Adrenal gland (tissue), 19 donors: ENCODE results near the gene KIF24. TPM values are rescaled to one million over a fixed set of nuclear protein-coding genes. Genes with fewer than 3 reads are reported as not detected.
A peak's percentile ranks its signal among the peaks of the same experiment; 100 is the strongest.

Experiments used
- DNase-seq, 7 donors: peaks; one replicate each; pipeline ENCODE4 v3.0.0-alpha.2; 2019 to 2020
- H3K27ac ChIP-seq, 5 donors: fragments of 200-600 bp; sonication (generic) in 4 of 5; 1 replicate in 3 of 5; 2 replicates in 2 of 5; pipeline versions ENCODE4 v1.5.1 to v1.8.0; 2016 to 2020; ENCODE audit warnings: mild to moderate bottlenecking in 1 of 5
- H3K27me3 ChIP-seq: fragments of 200-600 bp; 2 replicates; pipeline ENCODE4 v1.8.0; 2021
- H3K36me3 ChIP-seq, 2 donors: fragments of 200-600 bp; replicated peaks in 1 of 2; 1 replicate in 1 of 2; 2 replicates in 1 of 2; pipeline versions ENCODE4 v1.5.1 to v1.8.0; 2018 to 2022
- H3K4me1 ChIP-seq, 2 donors: fragments of 200-600 bp; replicated peaks in 1 of 2; 1 replicate in 1 of 2; 2 replicates in 1 of 2; pipeline versions ENCODE4 v1.5.1 to v1.8.0; 2018 to 2021
- H3K4me3 ChIP-seq, 4 donors: fragments of 200-600 bp; sonication (generic) in 3 of 4; one replicate each; pipeline ENCODE4 v1.5.1; 2016 to 2018
- H3K9me3 ChIP-seq, 3 donors: fragments of 200-600 bp; sonication (generic) in 1 of 3; replicated peaks in 1 of 3; 1 replicate in 2 of 3; 2 replicates in 1 of 3; pipeline versions ENCODE4 v1.5.1 to v1.8.0; 2016 to 2021
- POLR2A ChIP-seq, 2 donors: fragments of 450-650 bp; IDR thresholded peaks; one replicate each; pipeline ENCODE4 v1.6.1; 2017; ENCODE audit warnings: antibody characterized with exemption in 2 of 2, mild to moderate bottlenecking in 2 of 2, moderate library complexity in 1 of 2
- WGBS, 4 donors: extraction: QIAGEN DNeasy Blood & Tissue Kit in 2 of 4; methylation state at CpG; one replicate each; pipeline versions ENCODE4 v1.1.5 to v1.1.7; 2013 to 2017; 5-methylcytosine and 5-hydroxymethylcytosine counted together
- intact Hi-C, 2 donors: fragments of 100-400 bp; cut with DNase I; formaldehyde crosslinking; loops; one replicate each; pipeline versions ENCODE4 v1.14.1 to v1.15.0; 2022 to 2023
- long read RNA-seq, 10 donors: library from polyadenylated mRNA in 3 of 10; unstranded in 2 of 10; stranded (forward) in 1 of 10; transcript quantifications; one replicate each; pipeline ENCODE4 v2.0.0 and lab custom pipeline, GENCODE V29; 2021 to 2026
- polyA plus RNA-seq, 3 donors: library from polyadenylated mRNA; stranded (reverse); fragments of 200-250 nt in 2 of 3; fragments of 350-450 nt in 1 of 3; fragmentation: Illumina TruSeq in 1 of 3; extraction: RNeasy Lipid Tissue Mini Kit (QIAGEN cat#74804) in 1 of 3; gene quantifications; one replicate each; pipeline ENCODE4 v1.2.3, GENCODE V29; 2013 to 2014
- total RNA-seq, 9 donors: library from RNA; depleted of rRNA in 4 of 9; stranded (reverse); fragments of >200 nt in 4 of 9; fragments of 120-200 nt in 1 of 9; fragmentation: NEBNext Ultra II Directional in 1 of 9; extraction: Animal tissue kit (Norgen Biotek cat#: 25700) in 1 of 9; gene quantifications; one replicate each; pipeline versions ENCODE4 v1.1.0 to v1.2.4, GENCODE V29; 2013 to 2023
- TF ChIP-seq, protein P1 (sequence below), 6 experiments: fragments of 450-650 bp in 4 of 6; fragments of 200-600 bp in 2 of 6; sonication (generic) in 1 of 6; IDR thresholded peaks; 1 replicate in 5 of 6; 2 replicates in 1 of 6; pipeline versions ENCODE4 v1.5.1 to v1.8.0; 2016 to 2021; ENCODE audit warnings: antibody characterized with exemption in 6 of 6, mild to moderate bottlenecking in 2 of 6, moderate library complexity in 1 of 6
- donor health status: healthy with polysubstance abuse.
- donor health status: Bipolar disorder and iron deficiency.
- donor health status: DM: yes; HTN: yes; CAD: no.
- donor health status: DM: no; HTN: no; CAD: no.
- donor health status: DM: no; HTN: no; CAD: no.
- donor health status: DM: yes; HTN: yes; CAD: no.

The KIF24 gene, protein sequence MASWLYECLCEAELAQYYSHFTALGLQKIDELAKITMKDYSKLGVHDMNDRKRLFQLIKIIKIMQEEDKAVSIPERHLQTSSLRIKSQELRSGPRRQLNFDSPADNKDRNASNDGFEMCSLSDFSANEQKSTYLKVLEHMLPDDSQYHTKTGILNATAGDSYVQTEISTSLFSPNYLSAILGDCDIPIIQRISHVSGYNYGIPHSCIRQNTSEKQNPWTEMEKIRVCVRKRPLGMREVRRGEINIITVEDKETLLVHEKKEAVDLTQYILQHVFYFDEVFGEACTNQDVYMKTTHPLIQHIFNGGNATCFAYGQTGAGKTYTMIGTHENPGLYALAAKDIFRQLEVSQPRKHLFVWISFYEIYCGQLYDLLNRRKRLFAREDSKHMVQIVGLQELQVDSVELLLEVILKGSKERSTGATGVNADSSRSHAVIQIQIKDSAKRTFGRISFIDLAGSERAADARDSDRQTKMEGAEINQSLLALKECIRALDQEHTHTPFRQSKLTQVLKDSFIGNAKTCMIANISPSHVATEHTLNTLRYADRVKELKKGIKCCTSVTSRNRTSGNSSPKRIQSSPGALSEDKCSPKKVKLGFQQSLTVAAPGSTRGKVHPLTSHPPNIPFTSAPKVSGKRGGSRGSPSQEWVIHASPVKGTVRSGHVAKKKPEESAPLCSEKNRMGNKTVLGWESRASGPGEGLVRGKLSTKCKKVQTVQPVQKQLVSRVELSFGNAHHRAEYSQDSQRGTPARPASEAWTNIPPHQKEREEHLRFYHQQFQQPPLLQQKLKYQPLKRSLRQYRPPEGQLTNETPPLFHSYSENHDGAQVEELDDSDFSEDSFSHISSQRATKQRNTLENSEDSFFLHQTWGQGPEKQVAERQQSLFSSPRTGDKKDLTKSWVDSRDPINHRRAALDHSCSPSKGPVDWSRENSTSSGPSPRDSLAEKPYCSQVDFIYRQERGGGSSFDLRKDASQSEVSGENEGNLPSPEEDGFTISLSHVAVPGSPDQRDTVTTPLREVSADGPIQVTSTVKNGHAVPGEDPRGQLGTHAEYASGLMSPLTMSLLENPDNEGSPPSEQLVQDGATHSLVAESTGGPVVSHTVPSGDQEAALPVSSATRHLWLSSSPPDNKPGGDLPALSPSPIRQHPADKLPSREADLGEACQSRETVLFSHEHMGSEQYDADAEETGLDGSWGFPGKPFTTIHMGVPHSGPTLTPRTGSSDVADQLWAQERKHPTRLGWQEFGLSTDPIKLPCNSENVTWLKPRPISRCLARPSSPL (N-terminal part only)
- total RNA-seq, result 1 to 10 TPM in 7 of 9 donors, under 1 TPM in 2; 0.72 to 2.7 (median 1.2) TPM
- polyA plus RNA-seq, result 1 to 10 TPM in 1 of 3 donors, under 1 TPM in 2; 0.57 to 2.6 (median 0.80) TPM
- long read RNA-seq, donor 1, result 0 reads
- long read RNA-seq, donor 2, result 0 reads
- long read RNA-seq, donor 3, result 0 reads
- long read RNA-seq, donor 4, result 0 reads
- long read RNA-seq, donor 5, partial matches to known transcripts, result 1 of 3 reads
- long read RNA-seq, donor 5, other reads (novel, unspliced or antisense), result 2 of 3 reads
- long read RNA-seq, donor 6, partial matches to known transcripts, result 0 of 1 reads
- long read RNA-seq, donor 6, other reads (novel, unspliced or antisense), result 1 of 1 reads
- long read RNA-seq, donor 7, result 0 reads
- long read RNA-seq, donor 8, result 0 reads
- long read RNA-seq, donor 9, result 0 reads
- long read RNA-seq, donor 10, result 0 reads

DNA sequence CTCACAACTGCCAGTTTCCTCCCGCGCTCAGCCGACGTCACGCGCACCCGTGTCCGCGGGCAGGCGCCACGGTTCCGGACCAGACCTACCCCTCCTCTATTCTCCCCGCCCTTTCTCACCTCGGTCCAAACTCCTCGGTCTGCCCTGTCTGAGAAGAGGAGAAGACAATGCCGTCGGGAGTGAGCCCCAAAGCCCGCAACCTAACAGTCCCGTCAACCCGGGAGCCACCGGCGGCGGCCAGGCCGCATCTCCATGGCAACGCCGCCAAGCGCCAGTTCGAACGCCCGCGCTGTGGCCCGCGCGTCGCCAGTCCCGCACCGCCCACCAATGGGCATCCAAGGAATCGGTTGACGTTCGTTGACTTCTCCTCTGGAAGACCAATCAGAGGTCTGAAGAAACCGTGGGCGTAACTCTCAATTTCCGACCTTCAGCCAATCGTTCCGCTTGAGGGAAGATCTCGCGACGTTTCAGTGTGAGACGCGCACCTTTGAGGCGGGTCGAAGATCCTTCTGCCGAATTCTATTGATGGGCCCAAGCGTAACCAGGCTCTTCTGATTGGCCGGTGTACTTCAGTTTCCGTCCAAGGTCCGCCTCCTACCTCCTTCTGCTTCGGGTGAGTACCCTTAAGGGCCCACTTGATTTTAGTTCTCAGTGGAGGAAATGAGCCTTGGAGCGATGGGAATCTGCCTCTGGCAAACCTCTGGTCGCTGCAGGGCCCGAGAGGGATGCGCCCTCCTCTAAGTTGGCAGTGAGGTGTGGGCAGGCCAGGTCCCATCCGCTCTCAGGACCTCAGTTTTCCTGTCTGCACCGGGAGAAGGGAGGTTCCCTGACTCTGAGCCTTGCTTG lies at the start of gene KIF24, which contains the start of gene NUDT2:
Gene KIF24 (minus strand): TSS at position 282 of the 846 bp plus-strand sequence. CDS start 17,922 bp downstream, outside the sequence.
Gene NUDT2 (plus strand): TSS at position 583 of the 846 bp plus-strand sequence. CDS start 9,471 bp downstream, outside the sequence.
- peak within 1 kb of the TSS; percentile 55 to 94 (median 92) for H3K27ac ChIP-seq
- WGBS, 4 donors, result 0 to 1% (median 1%) methylated on average over 29 to 64 of the region's 64 CpGs
- intact Hi-C loops, result no loop called here
- no peaks in the 10 kb centered on the region for H3K36me3 ChIP-seq
- H3K27me3 ChIP-seq, result no peaks in the 10 kb centered on the region
- TF ChIP-seq, protein P1, sequence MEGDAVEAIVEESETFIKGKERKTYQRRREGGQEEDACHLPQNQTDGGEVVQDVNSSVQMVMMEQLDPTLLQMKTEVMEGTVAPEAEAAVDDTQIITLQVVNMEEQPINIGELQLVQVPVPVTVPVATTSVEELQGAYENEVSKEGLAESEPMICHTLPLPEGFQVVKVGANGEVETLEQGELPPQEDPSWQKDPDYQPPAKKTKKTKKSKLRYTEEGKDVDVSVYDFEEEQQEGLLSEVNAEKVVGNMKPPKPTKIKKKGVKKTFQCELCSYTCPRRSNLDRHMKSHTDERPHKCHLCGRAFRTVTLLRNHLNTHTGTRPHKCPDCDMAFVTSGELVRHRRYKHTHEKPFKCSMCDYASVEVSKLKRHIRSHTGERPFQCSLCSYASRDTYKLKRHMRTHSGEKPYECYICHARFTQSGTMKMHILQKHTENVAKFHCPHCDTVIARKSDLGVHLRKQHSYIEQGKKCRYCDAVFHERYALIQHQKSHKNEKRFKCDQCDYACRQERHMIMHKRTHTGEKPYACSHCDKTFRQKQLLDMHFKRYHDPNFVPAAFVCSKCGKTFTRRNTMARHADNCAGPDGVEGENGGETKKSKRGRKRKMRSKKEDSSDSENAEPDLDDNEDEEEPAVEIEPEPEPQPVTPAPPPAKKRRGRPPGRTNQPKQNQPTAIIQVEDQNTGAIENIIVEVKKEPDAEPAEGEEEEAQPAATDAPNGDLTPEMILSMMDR (IDR thresholded peaks at IDR 0.05), result no peak
- peak; percentile 56 to 91 for TF ChIP-seq POLR2A (IDR thresholded peaks at IDR 0.05)
- H3K4me1 ChIP-seq, result peaks cover 8 to 18% of the 10 kb centered on the region in 2 donors
- H3K9me3 ChIP-seq, result no peaks in the 10 kb centered on the region
- peak within 1 kb of the TSS; percentile 36 to 85 (median 67) for H3K4me3 ChIP-seq
- peak; percentile 98 to 100 (median 99) for DNase-seq

DNA sequence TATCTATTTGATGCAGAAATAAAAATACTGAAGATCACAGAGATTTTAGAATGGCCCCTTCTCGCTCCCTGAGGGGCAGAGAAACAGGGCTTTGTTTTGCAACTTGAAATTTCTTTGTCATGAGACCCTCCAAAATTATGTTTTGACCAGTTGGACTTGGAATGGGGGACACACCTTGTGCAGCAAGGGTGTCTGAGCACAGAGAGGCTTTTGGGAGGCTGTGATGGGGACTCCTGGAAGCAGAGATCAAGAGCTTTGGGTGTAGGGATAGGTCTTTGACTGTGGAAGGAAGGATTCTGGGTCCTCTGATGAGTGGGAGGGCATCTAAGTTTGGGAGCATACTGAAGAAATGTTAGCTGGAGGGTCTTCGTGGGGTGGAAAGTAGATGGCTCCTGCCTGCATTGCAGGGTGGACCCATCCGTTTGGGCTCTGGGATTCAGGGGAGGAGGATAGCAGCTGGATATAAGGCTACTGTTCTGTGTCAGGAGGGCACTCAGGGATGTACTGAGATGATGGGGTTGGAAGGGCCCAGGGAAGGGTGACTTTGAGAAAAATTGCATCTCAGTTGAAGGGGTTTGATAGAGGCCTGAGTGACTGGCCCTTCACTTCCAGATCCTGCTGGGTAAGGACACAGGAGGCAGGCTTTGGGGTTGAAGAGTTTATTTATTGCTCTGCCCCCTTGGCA lies 49.5 kb upstream of the KIF24 start:
- no peaks in the 10 kb centered on the region for H3K36me3 ChIP-seq
- no peaks in the 10 kb centered on the region for H3K27me3 ChIP-seq
- 90 to 100% (median 96%) methylated on average over 3 of the region's 3 CpGs for WGBS, 4 donors
- TF ChIP-seq POLR2A (IDR thresholded peaks at IDR 0.05), result no peak
- TF ChIP-seq, protein P1 (IDR thresholded peaks at IDR 0.05), result no peak
- no peak overlapping the region for H3K4me3 ChIP-seq
- no peaks in the 10 kb centered on the region for H3K9me3 ChIP-seq
- intact Hi-C loops, result loop anchor here (2.0 to 5.0 kb wide), 2 partner anchors 41 to 46 kb away; no protein-coding TSS in a partner anchor
- no peak overlapping the region for H3K27ac ChIP-seq
- no peak for DNase-seq
- H3K4me1 ChIP-seq, result peaks cover 10 to 33% of the 10 kb centered on the region in 2 donors

DNA sequence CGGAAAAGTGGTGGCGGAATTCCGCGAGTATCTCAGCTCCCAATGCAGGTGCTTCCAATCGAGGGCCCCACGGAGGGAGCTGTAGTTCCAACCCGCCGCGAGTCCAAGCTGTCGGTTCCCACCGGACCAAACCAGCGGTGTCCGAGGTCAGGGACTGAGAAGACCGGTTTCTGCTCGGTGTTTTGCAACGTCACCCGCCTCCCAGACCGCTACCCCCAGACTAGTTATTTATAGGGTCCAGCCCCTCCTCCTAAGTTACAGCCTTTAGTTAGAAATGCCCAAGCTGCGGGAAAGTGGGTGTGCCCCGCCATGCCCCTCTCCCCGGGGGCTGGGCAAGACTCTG lies 48.3 kb upstream of the KIF24 start:
- Histone ChIP-seq H3K9me3 (no peaks in the 10 kb centered on the region), H3K4me3 (peak overlapping the region in 3 of 4 donors; percentile 20 to 59 (median 46)), H3K36me3 (no peaks in the 10 kb centered on the region), H3K27me3 (no peaks in the 10 kb centered on the region), H3K27ac (peak overlapping the region; percentile 18 to 80 (median 46)), H3K4me1 (peaks cover 10 to 33% of the 10 kb centered on the region in 2 donors)
- intact Hi-C loops, result loop anchor here in 1 of 2 donors (5.0 kb wide), 1 partner anchor 40 kb away; no protein-coding TSS in a partner anchor
- 3 to 5% (median 4%) methylated on average over 17 to 21 of the region's 21 CpGs for WGBS, 4 donors
- no peak for TF ChIP-seq POLR2A (IDR thresholded peaks at IDR 0.05)
- TF ChIP-seq, protein P1 (IDR thresholded peaks at IDR 0.05), result no peak
- DNase-seq, result peak; percentile 52 to 72 (median 59)
